Kidney (tissue), 14 donors: ENCODE measurements around the gene B4GALT3. TPM values are rescaled to one million over a fixed set of nuclear protein-coding genes. Genes with fewer than 3 reads are reported as not detected.

Experiments
- DNase-seq, 5 donors: peaks; one replicate each; pipeline ENCODE4 v3.0.0-alpha.2; 2013 to 2020
- FAIRE-seq: peaks from 2 replicates; lab custom pipeline; 2012; peaks lifted over from hg19 to GRCh38; lab: Jason Lieb, UNC
- H3K27ac ChIP-seq, 2 donors: one replicate each; pipeline ENCODE4 v1.7.0; 2013; ENCODE audit warnings: low read depth in 2 of 2, low read length in 2 of 2, inconsistent platforms in 1 of 2
- H3K27me3 ChIP-seq: one replicate; pipeline ENCODE4 v1.7.1; 2013; ENCODE audit warnings: low read length, inconsistent platforms; ENCODE audit not compliant: control insufficient read depth, insufficient read depth
- H3K36me3 ChIP-seq, 3 donors: one replicate each; pipeline versions ENCODE4 v1.7.0 to v1.7.1; 2013; ENCODE audit warnings: low read length in 3 of 3, control low read depth in 1 of 3, inconsistent platforms in 1 of 3; ENCODE audit not compliant: insufficient read depth in 3 of 3, control insufficient read depth in 2 of 3
- H3K4me1 ChIP-seq, 3 donors: one replicate each; pipeline versions ENCODE4 v1.7.0 to v1.7.1; 2013; ENCODE audit warnings: low read length in 3 of 3, inconsistent platforms in 1 of 3, low read depth in 1 of 3; ENCODE audit not compliant: control insufficient read depth in 2 of 3, insufficient read depth in 2 of 3
- H3K4me3 ChIP-seq, 3 donors: one replicate each; pipeline versions ENCODE4 v1.7.0 to v1.8.1; 2013; ENCODE audit warnings: low read length in 3 of 3, control low read depth in 1 of 3, inconsistent platforms in 1 of 3
- H3K9ac ChIP-seq, 3 donors: one replicate each; pipeline versions ENCODE4 v1.7.0 to v1.7.1; 2013; ENCODE audit warnings: low read length in 3 of 3, control low read depth in 1 of 3, inconsistent platforms in 1 of 3
- H3K9me3 ChIP-seq, 3 donors: one replicate each; pipeline versions ENCODE4 v1.7.0 to v1.7.1; 2013; ENCODE audit warnings: low read length in 3 of 3, control low read depth in 1 of 3, inconsistent platforms in 1 of 3; ENCODE audit not compliant: control insufficient read depth in 2 of 3, insufficient read depth in 1 of 3
- intact Hi-C: fragments of 100-400 bp; cut with DNase I; formaldehyde crosslinking; loops from one replicate; pipeline ENCODE4 v1.11.1; 2022
- polyA plus RNA-seq: library from polyadenylated mRNA; stranded (reverse); fragments of 350-450 nt; fragmentation: Illumina TruSeq; extraction: RNeasy Lipid Tissue Mini Kit (QIAGEN cat#74804); gene quantifications from one replicate; pipeline ENCODE4 v1.2.3, GENCODE V29; 2014; ENCODE audit warnings: low read depth, low replicate concordance; ENCODE audit not compliant: insufficient read depth
- total RNA-seq: library from RNA; stranded (reverse); fragmentation: NEBNext Ultra II Directional; extraction: Animal tissue kit (Norgen Biotek cat#: 25700); gene quantifications from one replicate; pipeline ENCODE4 v1.2.1, GENCODE V29; 2021
- TF ChIP-seq, protein P1 (sequence below): IDR thresholded peaks from 3 replicates; pipeline ENCODE4 v1.5.1; 2012; ENCODE audit warnings: mild to moderate bottlenecking, moderate library complexity, borderline replicate concordance; ENCODE audit not compliant: insufficient read depth; ENCODE audit errors: extremely low read depth
- donor health status: control.
- donor health status: control.
- donor health status: control.
- donor health status: control.
- donor health status: control.
- donor health status: DM: yes; HTN: yes; CAD: no.
- donor health status: Normal renal cell carcinoma (clear cell type).

B4GALT3 gene
- total and polyA plus RNA-seq, 2 donors from 2014 or later: 22.9 to 33.5 TPM

- Histone ChIP-seq H3K4me3 (no peak overlapping the region), H3K9ac (no peak overlapping the region), H3K4me1 (peaks cover 0 to 6% (median 0%) of the 10 kb centered on the region in 3 donors), H3K27me3 (no peaks in the 10 kb centered on the region), H3K9me3 (no peaks in the 10 kb centered on the region), H3K27ac (no peak overlapping the region), H3K36me3 (no peaks in the 10 kb centered on the region)
- FAIRE-seq: no peak
- TF ChIP-seq, protein P1, sequence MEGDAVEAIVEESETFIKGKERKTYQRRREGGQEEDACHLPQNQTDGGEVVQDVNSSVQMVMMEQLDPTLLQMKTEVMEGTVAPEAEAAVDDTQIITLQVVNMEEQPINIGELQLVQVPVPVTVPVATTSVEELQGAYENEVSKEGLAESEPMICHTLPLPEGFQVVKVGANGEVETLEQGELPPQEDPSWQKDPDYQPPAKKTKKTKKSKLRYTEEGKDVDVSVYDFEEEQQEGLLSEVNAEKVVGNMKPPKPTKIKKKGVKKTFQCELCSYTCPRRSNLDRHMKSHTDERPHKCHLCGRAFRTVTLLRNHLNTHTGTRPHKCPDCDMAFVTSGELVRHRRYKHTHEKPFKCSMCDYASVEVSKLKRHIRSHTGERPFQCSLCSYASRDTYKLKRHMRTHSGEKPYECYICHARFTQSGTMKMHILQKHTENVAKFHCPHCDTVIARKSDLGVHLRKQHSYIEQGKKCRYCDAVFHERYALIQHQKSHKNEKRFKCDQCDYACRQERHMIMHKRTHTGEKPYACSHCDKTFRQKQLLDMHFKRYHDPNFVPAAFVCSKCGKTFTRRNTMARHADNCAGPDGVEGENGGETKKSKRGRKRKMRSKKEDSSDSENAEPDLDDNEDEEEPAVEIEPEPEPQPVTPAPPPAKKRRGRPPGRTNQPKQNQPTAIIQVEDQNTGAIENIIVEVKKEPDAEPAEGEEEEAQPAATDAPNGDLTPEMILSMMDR: peak; percentile 36
- intact Hi-C loops: no loop called here
- peak in 3 of 5 donors; percentile 33 to 69 (median 59) for DNase-seq
Observed at GRCh38 chr1:161139766-161140165, 37.5 kb downstream of the B4GALT3 start.

DNA sequence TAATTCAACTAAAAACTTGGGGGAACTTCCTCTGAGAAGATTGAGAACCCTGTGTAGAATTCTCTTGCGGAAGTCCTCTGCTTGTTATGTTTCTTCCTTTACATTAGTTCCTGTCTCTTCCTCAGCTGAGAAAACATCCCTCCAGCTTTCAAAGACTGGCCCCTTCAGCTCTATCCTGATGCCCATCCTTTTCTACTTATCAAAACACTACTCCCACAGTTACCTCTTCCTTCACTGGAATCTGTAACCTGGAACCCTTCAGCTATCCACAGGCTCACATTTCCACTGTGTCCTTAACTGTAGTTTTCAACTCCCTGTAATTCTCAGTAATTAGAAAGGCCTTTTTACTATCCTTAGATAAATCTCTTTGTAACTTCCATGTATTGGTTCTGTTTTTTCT is 38.9 kb downstream of the B4GALT3 start:
- peak in 3 of 5 donors; percentile 28 to 73 (median 69) for DNase-seq
- FAIRE-seq: no peak
- TF ChIP-seq, protein P1: no peak
- Histone ChIP-seq H3K27me3 (no peaks in the 10 kb centered on the region), H3K9me3 (no peaks in the 10 kb centered on the region), H3K27ac (no peak overlapping the region), H3K4me3 (no peak overlapping the region), H3K4me1 (peaks cover 0 to 10% (median 3%) of the 10 kb centered on the region in 3 donors), H3K36me3 (no peaks in the 10 kb centered on the region), H3K9ac (no peak overlapping the region)
- intact Hi-C loops: no loop called here

DNA sequence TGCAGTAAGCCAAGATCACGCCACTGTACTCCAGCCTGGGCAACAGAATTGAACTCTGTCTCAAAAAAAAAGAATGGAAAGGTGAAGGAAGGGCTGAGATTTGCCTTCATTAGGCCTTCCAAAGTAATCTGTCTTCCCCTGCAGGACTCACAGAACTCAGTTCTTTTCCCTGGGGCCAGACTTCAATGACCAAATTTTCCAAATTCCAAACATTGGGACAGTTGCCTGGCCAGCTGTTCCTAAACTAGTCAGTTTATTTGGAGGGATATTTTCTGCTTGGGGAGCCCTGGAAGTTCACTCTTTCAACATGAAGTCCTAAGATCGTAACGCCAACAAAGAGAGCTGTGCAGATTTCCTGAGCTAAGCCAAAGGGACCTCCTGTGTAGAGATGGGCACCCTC is 39.4 kb downstream of the B4GALT3 start:
- DNase-seq: peak in 1 of 5 donors; percentile 29
- Histone ChIP-seq H3K4me3 (no peak overlapping the region), H3K36me3 (no peaks in the 10 kb centered on the region), H3K9me3 (no peaks in the 10 kb centered on the region), H3K27me3 (no peaks in the 10 kb centered on the region), H3K4me1 (peaks cover 0 to 13% (median 3%) of the 10 kb centered on the region in 3 donors), H3K27ac (no peak overlapping the region), H3K9ac (no peak overlapping the region)
- no peak for FAIRE-seq
- TF ChIP-seq, protein P1: no peak
- intact Hi-C loops: no loop called here
